Astrocyte of the hippocampus (primary cell): ENCODE measurements around the gene RNF121.

Experiments used
- DNase-seq: peaks from one replicate; pipeline ENCODE4 v3.0.0; 2011; ENCODE audit warnings: low read depth, low spot score

RNF121 gene

GRCh38 chr11:72037554-72038311 lies 108.9 kb downstream of the RNF121 start:
- DNase-seq: peak; percentile 11

- DNase-seq: peak; percentile 73
Observed at GRCh38 chr11:72038491-72038890, 109.6 kb downstream of the RNF121 start.

GRCh38 chr11:72039031-72039855 lies 110.4 kb downstream of the RNF121 start:
- peak; percentile 14 for DNase-seq

GRCh38 chr11:72039856-72040401 lies 111.1 kb downstream of the RNF121 start:
- DNase-seq: peak; percentile 7

GRCh38 chr11:72040491-72041363 lies 111.9 kb downstream of the RNF121 start:
- peak; percentile 98 for DNase-seq

- DNase-seq: peak; percentile 91
Observed at GRCh38 chr11:72041364-72042063, 112.7 kb downstream of the RNF121 start.

- no peak for DNase-seq
Observed at GRCh38 chr11:72042064-72042745, 113.4 kb downstream of the RNF121 start.

- no peak for DNase-seq
Observed at GRCh38 chr11:72045849-72046248, 117.0 kb downstream of the RNF121 start.
